ENCODE data around the gene RFX3.

GRCh38 chr9:3189113-3189861, 336.5 kb downstream of the RFX3 start:
- TF ChIP-seq CTCF (IDR thresholded peaks at IDR 0.05) (no peak), POLR2A (IDR thresholded peaks at IDR 0.05) (no peak)

All from adrenal gland (tissue), 5 donors.